Brain microvascular endothelial cell (primary cell): ENCODE results near the gene PLSCR4.

ENCODE experiments used
- DNase-seq: peaks from one replicate; pipeline ENCODE4 v3.0.0-alpha.2; 2020
- H3K27ac ChIP-seq: fragments of 250-450 bp; sonication (Bioruptor Pico); 2 replicates; pipeline ENCODE4 v1.5.1; 2020; ENCODE audit warnings: mild to moderate bottlenecking, moderate library complexity
- H3K27me3 ChIP-seq: fragments of 250-450 bp; sonication (Bioruptor Pico); replicated peaks from 2 replicates; pipeline ENCODE4 v1.5.1; 2020; ENCODE audit warnings: mild to moderate bottlenecking
- H3K36me3 ChIP-seq: fragments of 250-450 bp; sonication (Bioruptor Pico); replicated peaks from 2 replicates; pipeline ENCODE4 v1.5.1; 2020; ENCODE audit warnings: mild to moderate bottlenecking
- H3K4me3 ChIP-seq: 2 replicates; pipeline ENCODE4 v1.5.1; 2011; ENCODE audit warnings: low read depth, mild to moderate bottlenecking, control low read depth, low read length, moderate library complexity
- in situ Hi-C: cut with HindIII; loops from 2 replicates; pipeline ENCODE4 v1.10.0; 2017; ENCODE audit warnings: low sequenced_read_pairs, low pct_ligation_motif_present
- TF ChIP-seq, protein P1 (sequence below): IDR thresholded peaks from 2 replicates; pipeline ENCODE4 v1.5.1; 2011; ENCODE audit warnings: low read depth, mild to moderate bottlenecking, moderate library complexity, low read length, control low read depth, inconsistent platforms; ENCODE audit errors: missing control alignments

The PLSCR4 gene

GRCh38 chr3:146269271-146269670, 18.4 kb upstream of the PLSCR4 start:
- no peak overlapping the region for H3K27ac ChIP-seq
- in situ Hi-C loops, result no loop called here
- H3K27me3 ChIP-seq, result no peaks in the 10 kb centered on the region
- no peak overlapping the region for H3K4me3 ChIP-seq
- TF ChIP-seq, protein P1, sequence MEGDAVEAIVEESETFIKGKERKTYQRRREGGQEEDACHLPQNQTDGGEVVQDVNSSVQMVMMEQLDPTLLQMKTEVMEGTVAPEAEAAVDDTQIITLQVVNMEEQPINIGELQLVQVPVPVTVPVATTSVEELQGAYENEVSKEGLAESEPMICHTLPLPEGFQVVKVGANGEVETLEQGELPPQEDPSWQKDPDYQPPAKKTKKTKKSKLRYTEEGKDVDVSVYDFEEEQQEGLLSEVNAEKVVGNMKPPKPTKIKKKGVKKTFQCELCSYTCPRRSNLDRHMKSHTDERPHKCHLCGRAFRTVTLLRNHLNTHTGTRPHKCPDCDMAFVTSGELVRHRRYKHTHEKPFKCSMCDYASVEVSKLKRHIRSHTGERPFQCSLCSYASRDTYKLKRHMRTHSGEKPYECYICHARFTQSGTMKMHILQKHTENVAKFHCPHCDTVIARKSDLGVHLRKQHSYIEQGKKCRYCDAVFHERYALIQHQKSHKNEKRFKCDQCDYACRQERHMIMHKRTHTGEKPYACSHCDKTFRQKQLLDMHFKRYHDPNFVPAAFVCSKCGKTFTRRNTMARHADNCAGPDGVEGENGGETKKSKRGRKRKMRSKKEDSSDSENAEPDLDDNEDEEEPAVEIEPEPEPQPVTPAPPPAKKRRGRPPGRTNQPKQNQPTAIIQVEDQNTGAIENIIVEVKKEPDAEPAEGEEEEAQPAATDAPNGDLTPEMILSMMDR, result no peak
- no peaks in the 10 kb centered on the region for H3K36me3 ChIP-seq
- DNase-seq, result no peak

DNA sequence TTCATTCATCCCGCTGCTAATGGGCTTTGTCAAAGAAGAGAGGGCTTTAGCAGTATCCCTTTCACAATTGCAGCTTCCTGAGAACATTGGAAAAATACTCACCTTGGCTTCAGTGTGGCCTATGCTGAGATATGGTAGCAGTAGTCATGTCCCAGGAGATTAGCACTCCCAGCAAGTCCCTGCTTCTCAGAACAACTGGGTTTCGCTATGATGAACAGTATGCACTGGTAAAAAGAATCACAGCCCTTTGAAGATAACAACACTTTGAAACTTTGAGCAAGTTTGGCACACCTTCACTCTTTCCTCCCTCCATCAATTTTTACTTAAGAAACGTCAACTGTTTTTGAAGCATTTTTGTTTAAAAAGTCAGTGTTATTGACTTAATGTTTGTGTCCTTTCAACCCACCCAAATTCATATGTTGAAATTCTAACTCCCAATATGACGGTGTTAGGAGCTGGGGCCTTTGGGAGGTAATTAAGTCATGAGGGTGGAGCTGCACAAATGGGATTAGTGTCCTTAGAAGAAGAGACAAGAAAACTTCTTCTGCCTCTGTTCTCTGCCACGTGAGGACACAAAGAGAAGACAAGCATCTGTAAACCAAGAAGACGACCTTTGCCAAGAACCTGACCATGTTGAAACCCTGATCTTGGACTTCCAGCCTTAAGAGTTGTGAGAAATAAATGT, 17.8 kb upstream of the PLSCR4 start:
- in situ Hi-C loops, result no loop called here
- no peaks in the 10 kb centered on the region for H3K36me3 ChIP-seq
- no peak overlapping the region for H3K27ac ChIP-seq
- H3K4me3 ChIP-seq, result no peak overlapping the region
- no peaks in the 10 kb centered on the region for H3K27me3 ChIP-seq
- TF ChIP-seq, protein P1, result no peak
- no peak for DNase-seq

GRCh38 chr3:146265720-146266119, 14.8 kb upstream of the PLSCR4 start:
- no peak overlapping the region for H3K4me3 ChIP-seq
- no peak for DNase-seq
- H3K27me3 ChIP-seq, result no peaks in the 10 kb centered on the region
- TF ChIP-seq, protein P1, result no peak
- in situ Hi-C loops, result no loop called here
- no peaks in the 10 kb centered on the region for H3K36me3 ChIP-seq
- H3K27ac ChIP-seq, result no peak overlapping the region

DNA sequence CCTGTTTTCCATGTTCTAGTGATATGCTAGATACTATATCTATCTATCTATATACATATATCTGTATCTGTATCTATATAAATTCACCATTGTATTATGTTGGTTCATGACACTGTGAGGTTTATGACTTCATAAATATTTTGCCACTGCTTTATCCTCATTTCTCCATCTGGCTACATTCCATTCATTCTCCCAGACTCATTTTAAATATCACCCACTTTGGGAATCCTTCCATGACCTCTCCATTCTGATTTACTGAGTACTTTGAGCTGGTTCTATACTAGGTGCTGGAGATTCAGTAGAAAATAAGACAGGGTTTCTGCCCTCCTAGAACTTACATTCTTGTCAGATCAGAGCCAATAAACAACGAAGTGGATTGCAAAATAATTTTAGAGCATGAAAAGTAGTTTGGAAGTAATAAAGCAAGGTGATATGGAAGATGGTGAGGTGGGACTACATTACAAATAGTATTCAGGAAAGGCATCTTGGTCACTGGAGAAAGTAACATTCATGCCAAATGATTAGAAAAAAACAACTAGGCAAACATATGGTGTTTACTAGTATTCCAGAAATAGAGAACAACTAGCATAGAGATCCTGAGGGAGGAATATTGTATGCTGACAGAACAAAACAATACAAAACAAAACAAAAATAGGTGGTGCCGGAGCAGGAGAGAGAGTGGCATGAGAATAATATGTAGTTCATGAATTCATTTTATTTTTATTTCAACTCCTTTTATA, 11.6 kb upstream of the PLSCR4 start:
- no peak for DNase-seq
- no peaks in the 10 kb centered on the region for H3K27me3 ChIP-seq
- H3K4me3 ChIP-seq, result no peak overlapping the region
- no peak overlapping the region for H3K27ac ChIP-seq
- TF ChIP-seq, protein P1, result no peak
- in situ Hi-C loops, result no loop called here
- H3K36me3 ChIP-seq, result no peaks in the 10 kb centered on the region

DNA sequence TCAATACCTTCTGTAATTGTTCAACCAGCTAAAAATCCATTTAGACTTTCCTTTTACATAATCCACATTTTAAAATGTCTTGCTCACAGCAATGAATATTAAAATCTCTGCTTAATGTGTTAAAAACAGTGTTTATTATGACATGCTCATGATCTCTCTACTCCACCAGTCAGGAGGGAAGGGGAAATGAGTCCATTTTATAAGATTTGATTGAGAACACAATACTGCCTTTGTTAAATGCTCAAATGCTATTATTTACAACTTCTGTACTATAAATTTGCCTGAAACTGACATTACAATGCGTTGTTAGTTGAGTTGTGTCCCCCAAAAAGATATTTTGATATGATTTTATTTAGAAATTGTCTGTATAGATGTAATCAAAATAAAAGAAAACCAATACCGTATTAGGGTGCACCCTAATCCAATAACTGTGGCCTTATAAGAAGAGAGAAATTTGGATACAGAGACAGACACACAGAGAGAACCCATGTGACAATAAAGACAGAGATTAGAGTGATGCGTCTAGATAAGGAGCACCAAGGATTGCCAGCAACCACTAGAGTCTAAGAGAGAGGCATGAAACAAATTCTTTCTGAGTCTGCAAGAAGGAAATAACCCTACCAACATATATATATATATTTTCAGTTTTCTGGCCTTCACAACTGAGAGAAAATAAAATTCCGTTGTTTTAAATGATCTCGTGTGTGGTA, 9.1 kb upstream of the PLSCR4 start:
- H3K36me3 ChIP-seq, result no peaks in the 10 kb centered on the region
- no peak overlapping the region for H3K27ac ChIP-seq
- H3K27me3 ChIP-seq, result no peaks in the 10 kb centered on the region
- no peak for DNase-seq
- H3K4me3 ChIP-seq, result no peak overlapping the region
- in situ Hi-C loops, result no loop called here
- TF ChIP-seq, protein P1, result no peak
